Upper lobe of right lung (tissue), 1 donor: ENCODE measurements around the gene SH2D5. TPM values are rescaled to one million over a fixed set of nuclear protein-coding genes. Genes with fewer than 3 reads are reported as not detected.

Experiments
- ATAC-seq: fragments of 200-7000 bp; cut with Tn5 transposase; one replicate; pipeline ENCODE4 v1.9.1; 2020; ENCODE audit warnings: mild to moderate bottlenecking, moderate library complexity
- DNase-seq: peaks from one replicate; pipeline ENCODE4 v3.0.0-alpha.2; 2020
- H3K27ac ChIP-seq: fragments of 200-600 bp; one replicate; pipeline ENCODE4 v1.8.0; 2022
- H3K27me3 ChIP-seq: fragments of 200-600 bp; one replicate; pipeline ENCODE4 v1.8.0; 2022; ENCODE audit warnings: mild to moderate bottlenecking
- H3K36me3 ChIP-seq: fragments of 200-600 bp; one replicate; pipeline ENCODE4 v1.8.0; 2022
- H3K4me1 ChIP-seq: fragments of 200-600 bp; one replicate; pipeline ENCODE4 v1.8.0; 2022
- H3K4me3 ChIP-seq: fragments of 200-600 bp; one replicate; pipeline ENCODE4 v1.8.0; 2022; ENCODE audit warnings: mild to moderate bottlenecking
- H3K9me3 ChIP-seq: fragments of 200-600 bp; one replicate; pipeline ENCODE4 v1.8.0; 2022
- intact Hi-C: fragments of 100-400 bp; cut with DNase I; formaldehyde crosslinking; loops from one replicate; pipeline ENCODE4 v1.11.0; 2022
- long read RNA-seq: library from polyadenylated mRNA; unstranded; transcript quantifications from one replicate; pipeline ENCODE4 v2.0.0, GENCODE V29; 2021
- total RNA-seq: library from RNA; stranded (reverse); fragmentation: NEBNext Ultra II Directional; extraction: Animal tissue kit (Norgen Biotek cat#: 25700); gene quantifications from one replicate; pipeline ENCODE4 v1.2.1, GENCODE V29; 2021
- TF ChIP-seq, protein P1 (sequence below): fragments of 200-600 bp; IDR thresholded peaks from one replicate; pipeline ENCODE4 v1.8.0; 2022; ENCODE audit warnings: antibody characterized with exemption
- donor health status: DM: no; HTN: yes; CAD: no; lungs with severe emphysema.

Gene SH2D5
- 0.52 TPM for total RNA-seq
- long read RNA-seq: 0 reads

DNA sequence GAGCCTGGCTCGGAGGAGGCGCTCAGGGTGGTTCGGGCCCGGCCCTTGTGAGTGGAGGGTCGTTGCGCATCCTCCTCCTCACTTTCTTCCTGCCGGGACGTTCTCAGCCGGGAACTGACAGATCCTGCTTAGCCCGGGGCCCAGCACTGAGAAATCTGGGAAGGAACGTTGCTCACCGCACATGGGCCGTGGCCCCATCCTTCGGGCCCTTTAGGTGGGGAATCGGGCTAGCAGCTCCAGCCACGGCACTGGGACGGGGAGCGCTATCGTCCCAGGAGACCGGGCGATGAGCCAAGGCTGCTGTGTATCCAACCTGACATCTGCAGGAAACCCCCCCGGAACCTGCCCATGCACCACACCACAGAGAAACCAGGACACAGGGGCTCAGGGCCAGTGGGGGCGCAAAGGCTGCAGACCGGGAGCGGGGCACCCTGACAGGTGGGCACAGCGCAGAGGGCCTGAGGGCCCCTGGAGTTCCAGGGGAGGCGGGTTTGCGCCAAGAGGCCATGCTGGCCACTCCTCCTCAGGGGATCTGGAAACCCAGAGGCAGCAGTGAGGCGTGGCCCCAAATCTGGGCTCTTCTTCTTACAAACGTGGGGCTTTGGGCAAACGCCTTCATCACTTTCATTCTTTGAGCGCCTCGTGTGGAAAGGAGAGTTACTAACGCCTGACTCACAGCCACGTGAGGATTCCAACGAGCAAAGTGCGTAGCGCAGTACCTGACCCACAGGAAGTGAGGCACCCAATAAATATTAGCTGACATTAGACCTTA is at the start of gene SH2D5:
Gene SH2D5 (minus strand): TSS at position 116 of the 772 bp plus-strand sequence. CDS start 4,659 bp downstream, outside the sequence.
- H3K27ac ChIP-seq: peak within 1 kb of the TSS; percentile 20
- H3K4me1 ChIP-seq: peaks cover 16% of the 10 kb centered on the region
- TF ChIP-seq, protein P1, sequence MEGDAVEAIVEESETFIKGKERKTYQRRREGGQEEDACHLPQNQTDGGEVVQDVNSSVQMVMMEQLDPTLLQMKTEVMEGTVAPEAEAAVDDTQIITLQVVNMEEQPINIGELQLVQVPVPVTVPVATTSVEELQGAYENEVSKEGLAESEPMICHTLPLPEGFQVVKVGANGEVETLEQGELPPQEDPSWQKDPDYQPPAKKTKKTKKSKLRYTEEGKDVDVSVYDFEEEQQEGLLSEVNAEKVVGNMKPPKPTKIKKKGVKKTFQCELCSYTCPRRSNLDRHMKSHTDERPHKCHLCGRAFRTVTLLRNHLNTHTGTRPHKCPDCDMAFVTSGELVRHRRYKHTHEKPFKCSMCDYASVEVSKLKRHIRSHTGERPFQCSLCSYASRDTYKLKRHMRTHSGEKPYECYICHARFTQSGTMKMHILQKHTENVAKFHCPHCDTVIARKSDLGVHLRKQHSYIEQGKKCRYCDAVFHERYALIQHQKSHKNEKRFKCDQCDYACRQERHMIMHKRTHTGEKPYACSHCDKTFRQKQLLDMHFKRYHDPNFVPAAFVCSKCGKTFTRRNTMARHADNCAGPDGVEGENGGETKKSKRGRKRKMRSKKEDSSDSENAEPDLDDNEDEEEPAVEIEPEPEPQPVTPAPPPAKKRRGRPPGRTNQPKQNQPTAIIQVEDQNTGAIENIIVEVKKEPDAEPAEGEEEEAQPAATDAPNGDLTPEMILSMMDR: peak; percentile 40
- ATAC-seq: peak; percentile 83
- peak; percentile 80 for DNase-seq
- no peaks in the 10 kb centered on the region for H3K36me3 ChIP-seq
- no peaks in the 10 kb centered on the region for H3K9me3 ChIP-seq
- intact Hi-C loops: no loop called here
- H3K4me3 ChIP-seq: peak within 1 kb of the TSS; percentile 64
- H3K27me3 ChIP-seq: peaks cover 20% of the 10 kb centered on the region

DNA sequence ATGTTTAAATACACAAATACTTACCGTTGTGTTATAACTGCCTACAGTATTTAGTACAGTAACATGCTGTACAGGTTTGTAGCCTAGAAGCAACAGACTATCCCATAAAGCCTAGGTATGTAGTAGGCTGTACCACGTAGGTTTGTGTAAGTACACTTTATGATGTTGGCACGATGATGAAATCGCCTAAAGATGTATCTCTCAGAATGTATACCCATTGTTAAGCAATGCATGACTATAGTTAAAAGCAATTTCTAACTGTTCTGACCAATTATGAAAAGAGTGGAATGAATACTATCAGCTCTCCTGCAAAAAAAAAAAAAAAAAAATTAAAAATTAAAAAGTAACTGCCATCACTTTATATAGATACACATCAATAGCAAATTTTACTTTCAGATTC is 43.2 kb upstream of the SH2D5 start:
- intact Hi-C loops: no loop called here
- Histone ChIP-seq H3K27me3 (no peaks in the 10 kb centered on the region), H3K36me3 (peaks cover 91% of the 10 kb centered on the region), H3K4me3 (no peak overlapping the region), H3K27ac (no peak overlapping the region), H3K9me3 (no peaks in the 10 kb centered on the region), H3K4me1 (peaks cover 6% of the 10 kb centered on the region)
- DNase-seq: no peak
- TF ChIP-seq, protein P1: no peak
- ATAC-seq: no peak

DNA sequence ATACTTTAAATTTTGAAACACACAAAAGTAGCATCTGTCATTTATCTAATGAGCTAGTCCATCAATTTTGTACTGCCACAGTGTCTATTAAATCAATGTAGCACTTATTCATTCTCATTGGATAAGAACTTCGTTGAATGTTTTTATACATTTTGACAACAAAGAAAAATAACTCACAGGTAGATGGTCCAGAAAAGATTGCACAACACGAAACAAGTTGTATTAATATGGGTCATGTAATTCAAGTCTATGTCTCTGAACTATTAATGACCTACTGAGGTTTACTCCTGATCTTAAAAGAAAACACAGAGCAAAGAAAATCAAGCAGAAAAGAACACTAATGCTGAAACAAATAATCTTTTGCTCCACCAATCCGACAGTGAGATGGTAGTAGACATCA is 39.3 kb upstream of the SH2D5 start:
- no peak for ATAC-seq
- Histone ChIP-seq H3K4me3 (no peak overlapping the region), H3K27ac (no peak overlapping the region), H3K9me3 (no peaks in the 10 kb centered on the region), H3K27me3 (no peaks in the 10 kb centered on the region), H3K36me3 (peaks cover 98% of the 10 kb centered on the region), H3K4me1 (no peaks in the 10 kb centered on the region)
- intact Hi-C loops: no loop called here
- no peak for DNase-seq
- TF ChIP-seq, protein P1: no peak

DNA sequence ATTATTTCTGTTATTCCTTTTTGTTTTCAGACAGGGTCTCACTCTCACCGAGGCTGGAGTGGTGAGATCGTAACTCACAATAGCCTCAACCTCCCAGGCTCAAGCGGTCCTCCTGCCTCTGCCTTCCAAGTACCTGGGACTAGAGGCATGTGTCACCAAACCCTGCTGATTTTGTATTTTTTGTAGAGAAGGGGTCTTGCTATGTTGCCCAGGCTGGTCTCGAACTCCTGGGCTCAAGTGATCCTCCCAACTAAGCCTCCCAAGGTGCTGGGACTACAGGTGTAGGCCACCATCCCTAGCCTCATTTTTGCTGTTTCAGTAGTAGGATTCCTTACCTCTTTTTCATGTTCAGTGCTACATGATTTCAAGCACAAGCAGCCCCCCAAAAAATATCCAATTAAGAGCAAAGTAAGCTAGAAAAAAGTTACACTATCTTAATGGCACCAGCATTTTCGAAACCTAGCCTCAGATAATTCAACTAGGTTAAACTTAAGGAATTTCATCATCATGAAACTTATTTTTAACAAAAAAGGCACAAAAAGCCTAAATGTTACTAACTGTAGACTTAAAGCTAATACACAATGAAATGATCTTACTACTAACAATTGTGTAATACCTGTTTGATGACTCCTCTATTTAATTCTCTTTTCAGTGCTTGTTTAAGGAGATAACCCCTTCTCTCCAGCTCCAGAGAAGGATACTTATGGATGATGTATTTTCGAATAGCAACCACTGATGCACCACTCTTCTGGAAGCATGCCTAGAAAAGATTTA is 38.0 kb upstream of the SH2D5 start:
- Histone ChIP-seq H3K36me3 (peaks cover 100% of the 10 kb centered on the region), H3K4me3 (no peak overlapping the region), H3K27ac (no peak overlapping the region), H3K4me1 (no peaks in the 10 kb centered on the region), H3K27me3 (no peaks in the 10 kb centered on the region), H3K9me3 (no peaks in the 10 kb centered on the region)
- DNase-seq (no peak), ATAC-seq (no peak)
- intact Hi-C loops: no loop called here
- TF ChIP-seq, protein P1: no peak

DNA sequence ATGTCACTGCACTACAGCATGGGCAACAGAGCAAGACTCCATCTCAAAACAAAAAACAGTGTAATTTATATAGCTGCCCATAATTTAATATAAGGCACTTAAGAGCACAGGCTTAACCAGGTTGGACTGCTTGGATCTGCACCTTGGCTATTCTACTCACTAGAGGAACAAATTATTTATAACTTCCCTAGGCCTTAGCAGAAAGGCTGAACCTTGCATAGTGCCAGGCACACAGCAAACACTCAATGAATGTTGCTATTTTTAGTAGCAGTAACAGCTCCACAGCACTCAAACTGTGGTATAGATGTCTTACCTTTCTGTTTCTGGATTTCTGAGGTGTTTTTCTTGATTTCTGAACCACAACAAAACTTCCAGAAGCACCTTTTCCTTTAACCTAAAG is 34.8 kb upstream of the SH2D5 start:
- Histone ChIP-seq H3K27ac (no peak overlapping the region), H3K4me1 (no peaks in the 10 kb centered on the region), H3K9me3 (no peaks in the 10 kb centered on the region), H3K27me3 (no peaks in the 10 kb centered on the region), H3K36me3 (peaks cover 100% of the 10 kb centered on the region), H3K4me3 (no peak overlapping the region)
- ATAC-seq: no peak
- TF ChIP-seq, protein P1: no peak
- DNase-seq: no peak
- intact Hi-C loops: no loop called here
